ENCODE results near the gene DLG3. TPM values are rescaled to one million over a fixed set of nuclear protein-coding genes. Genes with fewer than 3 reads are reported as not detected.

Gene DLG3
- polyA plus RNA-seq, 1 donor (not counting 4 experiments of a cell fraction or from before 2014, with no cell fraction given) = 10.1 TPM

- Histone ChIP-seq H3K9me3 (ENCODE audit: control insufficient read depth, low read depth, low read length) (no peaks in the 10 kb centered on the region), H3K4me3 (ENCODE audit: control insufficient read depth in 2 of 3, extremely low read depth in 1 of 3, insufficient read depth in 2 of 3, low read depth in 1 of 3, low read length in 3 of 3) (no peak overlapping the region), H3K9ac (ENCODE audit: control insufficient read depth, extremely low read depth, insufficient read depth, low read length) (no peak overlapping the region), H2AFZ (ENCODE audit: control insufficient read depth, low read length) (no peak overlapping the region), H3K4me2 (ENCODE audit: control insufficient read depth, extremely low read depth, insufficient read depth, low read depth, low read length) (no peak overlapping the region), H3K4me1 (ENCODE audit: control insufficient read depth, extremely low read depth, insufficient read depth, low read length) (peaks cover 20% of the 10 kb centered on the region), H3K79me2 (ENCODE audit: control insufficient read depth, insufficient read depth, low read length) (no peaks in the 10 kb centered on the region), H3K36me3 (ENCODE audit: control insufficient read depth in 2 of 2, extremely low read depth in 1 of 2, insufficient read depth in 2 of 2, low read length in 2 of 2) (no peaks in the 10 kb centered on the region), H3K9me1 (ENCODE audit: control insufficient read depth, extremely low read depth, insufficient read depth, low read length) (no peaks in the 10 kb centered on the region), H3K27ac (ENCODE audit: control insufficient read depth, insufficient read depth, low read length) (no peak overlapping the region), H4K20me1 (ENCODE audit: control insufficient read depth, extremely low read depth, insufficient read depth, low read length) (no peaks in the 10 kb centered on the region), H3K27me3 (ENCODE audit: control insufficient read depth, extremely low read depth, insufficient read depth, low read length) (no peaks in the 10 kb centered on the region)
- no peak for DNase-seq (ENCODE audit: low read depth, low spot score)
- no peak for FAIRE-seq
- TF ChIP-seq EZH2 (IDR thresholded peaks at IDR 0.05; ENCODE audit: low read length) (no peak), CTCF (optimal IDR thresholded peaks at IDR 0.05 in 1 of 3, IDR thresholded peaks at IDR 0.05 in 1 of 3, conservative IDR thresholded peaks at IDR 0.05 in 1 of 3; ENCODE audit: extremely low read depth in 1 of 3, insufficient read depth in 2 of 3, low read length in 3 of 3) (no peak)
- dilution Hi-C loops (cut with MboI; ENCODE audit: extremely low pct_ligation_motif_present, low sequenced_read_pairs) = no loop called here
Observed at GRCh38 chrX:70481471-70482270, 37.0 kb downstream of the DLG3 start.

GRCh38 chrX:70482300-70482699, 37.7 kb downstream of the DLG3 start:
- Histone ChIP-seq H3K9me1 (ENCODE audit: control insufficient read depth, extremely low read depth, insufficient read depth, low read length) (no peaks in the 10 kb centered on the region), H3K36me3 (ENCODE audit: control insufficient read depth in 2 of 2, extremely low read depth in 1 of 2, insufficient read depth in 2 of 2, low read length in 2 of 2) (no peaks in the 10 kb centered on the region), H3K9me3 (ENCODE audit: control insufficient read depth, low read depth, low read length) (no peaks in the 10 kb centered on the region), H3K9ac (ENCODE audit: control insufficient read depth, extremely low read depth, insufficient read depth, low read length) (no peak overlapping the region), H4K20me1 (ENCODE audit: control insufficient read depth, extremely low read depth, insufficient read depth, low read length) (no peaks in the 10 kb centered on the region), H3K79me2 (ENCODE audit: control insufficient read depth, insufficient read depth, low read length) (no peaks in the 10 kb centered on the region), H3K4me3 (ENCODE audit: control insufficient read depth in 2 of 3, extremely low read depth in 1 of 3, insufficient read depth in 2 of 3, low read depth in 1 of 3, low read length in 3 of 3) (no peak overlapping the region), H3K4me1 (ENCODE audit: control insufficient read depth, extremely low read depth, insufficient read depth, low read length) (peaks cover 19% of the 10 kb centered on the region), H3K4me2 (ENCODE audit: control insufficient read depth, extremely low read depth, insufficient read depth, low read depth, low read length) (no peak overlapping the region), H2AFZ (ENCODE audit: control insufficient read depth, low read length) (no peak overlapping the region), H3K27me3 (ENCODE audit: control insufficient read depth, extremely low read depth, insufficient read depth, low read length) (no peaks in the 10 kb centered on the region), H3K27ac (ENCODE audit: control insufficient read depth, insufficient read depth, low read length) (no peak overlapping the region)
- TF ChIP-seq EZH2 (IDR thresholded peaks at IDR 0.05; ENCODE audit: low read length) (no peak), CTCF (optimal IDR thresholded peaks at IDR 0.05 in 1 of 3, IDR thresholded peaks at IDR 0.05 in 1 of 3, conservative IDR thresholded peaks at IDR 0.05 in 1 of 3; ENCODE audit: extremely low read depth in 1 of 3, insufficient read depth in 2 of 3, low read length in 3 of 3) (no peak)
- no peak for FAIRE-seq
- dilution Hi-C loops (cut with MboI; ENCODE audit: extremely low pct_ligation_motif_present, low sequenced_read_pairs) = no loop called here
- DNase-seq (ENCODE audit: low read depth, low spot score) = no peak

Measured in keratinocyte (primary cell).